ENCODE results near the gene MRE11.

The MRE11 gene

DNA sequence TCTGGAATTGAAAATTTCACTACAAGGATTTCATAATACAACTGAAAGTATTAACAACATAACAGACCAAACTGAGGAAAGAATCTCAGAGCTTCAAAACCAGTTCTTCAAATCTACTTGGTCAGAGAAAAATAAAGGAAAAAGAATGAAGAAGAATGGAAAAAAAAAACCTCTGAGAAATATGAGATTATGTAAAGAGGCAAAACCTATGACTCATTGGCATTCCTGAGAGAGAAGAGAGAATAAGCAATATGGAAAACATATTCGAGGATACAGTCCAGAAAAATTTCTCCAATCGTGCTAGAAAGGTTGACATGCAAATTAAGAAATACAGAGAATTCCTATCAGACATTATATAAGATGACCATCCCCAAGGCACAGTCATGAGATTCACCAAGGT is 69.0 kb downstream of the MRE11 start:
- Histone ChIP-seq H3K4me1 (ENCODE audit: control insufficient read depth, insufficient read depth, low read length) (no peaks in the 10 kb centered on the region), H3K4me3 (ENCODE audit: low read depth, low read length) (no peak overlapping the region), H3K9me3 (ENCODE audit: control insufficient read depth, insufficient read depth, low read depth, low read length) (no peaks in the 10 kb centered on the region), H3K36me3 (ENCODE audit: control insufficient read depth in 2 of 2, insufficient read depth in 1 of 2, low read length in 2 of 2) (peaks cover 14 to 58% of the 10 kb centered on the region in 2 experiments; a peak in 2 of 3 replicates), H3K27ac (ENCODE audit: extremely low read depth, low read depth, low read length) (no peak overlapping the region)
- TF ChIP-seq IKZF3 (tag by site-specific recombination; IDR thresholded peaks at IDR 0.05) (no peak), ZNF112 (tag by site-specific recombination; IDR thresholded peaks at IDR 0.05) (no peak), ZNF707 (tag by site-specific recombination; IDR thresholded peaks at IDR 0.05) (no peak)
- POLR2A ChIA-PET = no interaction called here
- CTCF ChIA-PET = interaction anchor here (1.3 kb wide), 1 partner anchor 529 kb away, joined by 7 read pairs; no protein-coding TSS in a partner anchor

GRCh38 chr11:94424011-94424410 is 69.6 kb downstream of the MRE11 start:
- peaks cover 9 to 51% of the 10 kb centered on the region in 2 experiments; a peak in 2 of 3 replicates for H3K36me3 ChIP-seq (ENCODE audit: control insufficient read depth in 2 of 2, insufficient read depth in 1 of 2, low read length in 2 of 2)
- H3K27ac ChIP-seq (ENCODE audit: extremely low read depth, low read depth, low read length) = no peak overlapping the region
- no peak overlapping the region for H3K4me3 ChIP-seq (ENCODE audit: low read depth, low read length)
- ChIA-PET POLR2A (no interaction called here), CTCF (interaction anchor here (0.7 to 1.3 kb wide), 2 partner anchors 102 to 529 kb away, joined by 4 to 7 read pairs; no protein-coding TSS in a partner anchor)
- TF ChIP-seq INSM2 (tag by site-specific recombination; IDR thresholded peaks at IDR 0.05) = no peak
- no peak for TF ChIP-seq KLF10 (tag by site-specific recombination; IDR thresholded peaks at IDR 0.05)
- no peak for TF ChIP-seq ZNF513 (tag by site-specific recombination; IDR thresholded peaks at IDR 0.05)
- TF ChIP-seq ZNF37A (tag by site-specific recombination; IDR thresholded peaks at IDR 0.05) = no peak
- no peak for TF ChIP-seq SALL2 (tag by site-specific recombination; IDR thresholded peaks at IDR 0.05; ENCODE audit: borderline replicate concordance)
- no peak for TF ChIP-seq ZNF658 (tag by site-specific recombination; IDR thresholded peaks at IDR 0.05)
- no peak for TF ChIP-seq ZNF529 (tag by site-specific recombination; IDR thresholded peaks at IDR 0.05; ENCODE audit: insufficient replicate concordance)
- no peak for TF ChIP-seq ZNF266 (tag by site-specific recombination; IDR thresholded peaks at IDR 0.05; ENCODE audit: low read depth)
- TF ChIP-seq ZNF433 (tag by site-specific recombination; IDR thresholded peaks at IDR 0.05; ENCODE audit: low read depth) = no peak
- no peak for TF ChIP-seq ZXDB (tag by site-specific recombination; IDR thresholded peaks at IDR 0.05)
- no peak for TF ChIP-seq ZNF768 (tag by site-specific recombination; IDR thresholded peaks at IDR 0.05)
- H3K9me3 ChIP-seq (ENCODE audit: control insufficient read depth, insufficient read depth, low read depth, low read length) = no peaks in the 10 kb centered on the region
- H3K4me1 ChIP-seq (ENCODE audit: control insufficient read depth, insufficient read depth, low read length) = no peaks in the 10 kb centered on the region

- ChIA-PET CTCF (interaction anchor here (0.7 kb wide), 1 partner anchor 103 kb away, joined by 4 read pairs; no protein-coding TSS in a partner anchor), POLR2A (no interaction called here)
- Histone ChIP-seq H3K36me3 (ENCODE audit: control insufficient read depth in 2 of 2, insufficient read depth in 1 of 2, low read length in 2 of 2) (peaks cover 4 to 47% of the 10 kb centered on the region in 2 experiments; a peak in 2 of 3 replicates), H3K9me3 (ENCODE audit: control insufficient read depth, insufficient read depth, low read depth, low read length) (no peaks in the 10 kb centered on the region), H3K4me1 (ENCODE audit: control insufficient read depth, insufficient read depth, low read length) (no peaks in the 10 kb centered on the region), H3K4me3 (ENCODE audit: low read depth, low read length) (no peak overlapping the region), H3K27ac (ENCODE audit: extremely low read depth, low read depth, low read length) (no peak overlapping the region)
- TF ChIP-seq ZNF449 (tag by site-specific recombination; IDR thresholded peaks at IDR 0.05) = no peak
- no peak for TF ChIP-seq ZNF529 (tag by site-specific recombination; IDR thresholded peaks at IDR 0.05; ENCODE audit: insufficient replicate concordance)
- TF ChIP-seq KLF8 (tag by site-specific recombination; IDR thresholded peaks at IDR 0.05) = no peak
- TF ChIP-seq ZNF114 (tag by site-specific recombination; IDR thresholded peaks at IDR 0.05) = no peak
Observed at GRCh38 chr11:94423507-94423906, 70.1 kb downstream of the MRE11 start.
